K562 (cell line): ENCODE data around the gene GPD1L. TPM values are rescaled to one million over a fixed set of nuclear protein-coding genes. Genes with fewer than 3 reads are reported as not detected.

Experiments
- ATAC-seq: fragments of 200-7000 bp; cut with Tn5 transposase; 3 replicates; pipeline ENCODE4 v1.9.1; 2020; ENCODE audit warnings: moderate library complexity
- BruUV-seq: library from RNA; stranded (reverse); fragments of 400-500 nt; replicated peaks from 2 replicates; lab custom pipeline; 2021; lab: Mats Ljungman, UMichigan
- CTCF ChIA-PET: fragments of 300-600 bp; formaldehyde crosslinking; extraction: SDS; loops from one replicate; lab custom pipeline; 2021; ENCODE audit warnings: low intra/inter-chr PET ratio; lab: Yijun Ruan, JAX
- POLR2A ChIA-PET: fragments of 300-600, 350-650 bp; sonication (Branson Sonifier 250); formaldehyde crosslinking; extraction: SDS; loops from one replicate; lab custom pipeline; 2021; ENCODE audit warnings: antibody characterized with exemption, inconsistent platforms; lab: Yijun Ruan, JAX
- DNase-seq, 4 experiments: peaks; one replicate each; pipeline versions ENCODE4 v3.0.0 to v3.0.0-alpha.2; 2011 to 2018; ENCODE audit warnings: low spot score in 3 of 4, mixed read lengths in 3 of 4; ENCODE audit errors: extremely low read depth in 1 of 4
- FAIRE-seq: peaks from 2 replicates; lab custom pipeline; 2011; peaks lifted over from hg19 to GRCh38; lab: Jason Lieb, UNC
- H2AFZ ChIP-seq: 2 replicates; pipeline ENCODE4 v1.6.0; 2011; ENCODE audit warnings: low read depth, low read length, control low read depth, inconsistent platforms
- H3K27ac ChIP-seq: fragments of 200-600 bp; 3 replicates; pipeline ENCODE4 v1.8.0; 2011; ENCODE audit warnings: low read depth, mild to moderate bottlenecking, control low read depth, inconsistent platforms, low read length, moderate library complexity, mixed read lengths; ENCODE audit errors: extremely low read depth
- H3K27me3 ChIP-seq, 2 experiments: fragments of 300-600 bp in 1 of 2; 2 replicates in 1 of 2; 3 replicates in 1 of 2; pipeline versions ENCODE4 v1.6.0 to v1.8.0; 2011; ENCODE audit warnings: inconsistent platforms in 2 of 2, low read length in 2 of 2, mild to moderate bottlenecking in 1 of 2, mixed read lengths in 1 of 2, moderate library complexity in 1 of 2; ENCODE audit not compliant: control insufficient read depth in 2 of 2, insufficient read depth in 2 of 2
- H3K36me3 ChIP-seq: fragments of 300-600 bp; 3 replicates; pipeline ENCODE4 v1.8.0; 2011; ENCODE audit warnings: mild to moderate bottlenecking, low read length, inconsistent platforms; ENCODE audit not compliant: control insufficient read depth, insufficient read depth
- H3K4me1 ChIP-seq, 2 experiments: fragments of 200-600 bp in 1 of 2; replicated peaks in 1 of 2; 2 replicates in 1 of 2; 3 replicates in 1 of 2; pipeline versions ENCODE4 v1.5.1 to v1.8.0; 2011; ENCODE audit warnings: inconsistent platforms in 2 of 2, low read length in 2 of 2, mild to moderate bottlenecking in 1 of 2, mixed read lengths in 1 of 2, moderate library complexity in 1 of 2; ENCODE audit not compliant: control insufficient read depth in 2 of 2, insufficient read depth in 2 of 2
- H3K4me2 ChIP-seq: 2 replicates; pipeline ENCODE4 v1.6.1; 2011; ENCODE audit warnings: low read length, control low read depth, inconsistent platforms, mixed read lengths; ENCODE audit not compliant: insufficient read depth
- H3K4me3 ChIP-seq: fragments of 200-600 bp; sonication (generic), shearing (Covaris generic); 2 replicates; pipeline ENCODE4 v1.5.1; 2016; ENCODE audit warnings: control low read depth, inconsistent platforms
- H3K79me2 ChIP-seq: fragments of 200-600 bp; 3 replicates; pipeline ENCODE4 v1.8.0; 2011; ENCODE audit warnings: low read length, inconsistent platforms; ENCODE audit not compliant: control insufficient read depth, insufficient read depth
- H3K9ac ChIP-seq, 2 experiments: 2 replicates each; pipeline versions ENCODE4 v1.6.0 to v1.6.1; 2011; ENCODE audit warnings: low read depth in 2 of 2, low read length in 2 of 2, control low read depth in 1 of 2, inconsistent platforms in 1 of 2, mild to moderate bottlenecking in 1 of 2, mixed read lengths in 1 of 2; ENCODE audit not compliant: insufficient read depth in 1 of 2
- H3K9me1 ChIP-seq: one replicate; pipeline ENCODE4 v1.6.0; 2011; ENCODE audit warnings: inconsistent platforms, mild to moderate bottlenecking, low read length, moderate library complexity; ENCODE audit not compliant: control insufficient read depth, insufficient read depth
- H3K9me3 ChIP-seq: replicated peaks from 2 replicates; pipeline ENCODE4 v1.5.1; 2011; ENCODE audit warnings: low read depth, low read length, inconsistent platforms; ENCODE audit not compliant: control insufficient read depth, insufficient read depth
- H4K20me1 ChIP-seq: replicated peaks from 2 replicates; pipeline ENCODE4 v1.6.1; 2011; ENCODE audit warnings: low read length, inconsistent platforms, mixed read lengths; ENCODE audit not compliant: control insufficient read depth, insufficient read depth
- ARNT ChIP-seq, 2 experiments: fragments of 450-650 bp; IDR thresholded peaks; 2 replicates each; pipeline ENCODE4 v1.6.1; 2016; ENCODE audit warnings: mild to moderate bottlenecking in 1 of 2
- ATF7 ChIP-seq: fragments of 450-650 bp; IDR thresholded peaks from 2 replicates; pipeline ENCODE4 v1.7.1; 2014; ENCODE audit warnings: mild to moderate bottlenecking, moderate library complexity
- CBFA2T2 ChIP-seq: fragments of 450-650 bp; conservative IDR thresholded peaks from 2 replicates; pipeline ENCODE4 v1.6.1; 2017; ENCODE audit warnings: mild to moderate bottlenecking
- CXXC5 ChIP-seq: fragments of 250-450 bp; sonication (Bioruptor Pico); IDR thresholded peaks from 2 replicates; pipeline ENCODE4 v1.8.0; 2022; ENCODE audit warnings: inconsistent platforms, mild to moderate bottlenecking, moderate library complexity
- FOSL1 ChIP-seq: fragments of 200-800 bp; sonication (Bioruptor generic); conservative IDR thresholded peaks from 2 replicates; pipeline ENCODE4 v1.6.1; 2016; ENCODE audit warnings: missing genetic modification characterization, missing compliant biosample characterization
- HDAC1 ChIP-seq, 2 experiments: fragments of 450-650 bp; IDR thresholded peaks; 2 replicates each; pipeline ENCODE4 v1.6.1; 2016 to 2017; ENCODE audit warnings: inconsistent platforms in 1 of 2, mild to moderate bottlenecking in 1 of 2, moderate library complexity in 1 of 2
- MLLT1 ChIP-seq, 2 experiments: fragments of 450-650 bp; IDR thresholded peaks; 2 replicates each; pipeline ENCODE4 v1.6.1; 2016
- RHOXF2B ChIP-seq: fragments of 250-450 bp; sonication (Bioruptor Pico); conservative IDR thresholded peaks from 2 replicates; pipeline ENCODE4 v1.5.1; 2021
- SMARCE1 ChIP-seq: fragments of 450-650 bp; IDR thresholded peaks from 2 replicates; pipeline ENCODE4 v1.7.1; 2016; ENCODE audit warnings: mild to moderate bottlenecking
- ZBTB17 ChIP-seq: fragments of 450-650 bp; formaldehyde crosslinking; IDR thresholded peaks from 2 replicates; pipeline ENCODE4 v1.4.0; 2020; ENCODE audit warnings: mild to moderate bottlenecking
- ZBTB9 ChIP-seq: fragments of 450-650 bp; formaldehyde crosslinking; IDR thresholded peaks from 2 replicates; pipeline ENCODE4 v1.4.0; 2020; ENCODE audit warnings: mild to moderate bottlenecking, moderate library complexity
- WGBS: fragments of 100-300 bp; shearing (Covaris generic); methylation state at CpG from one replicate; pipeline ENCODE4 v1.1.6; 2016; ENCODE audit warnings: low coverage, mixed read lengths; ENCODE audit not compliant: insufficient coverage; ENCODE audit errors: missing lambda C conversion rate; 5-methylcytosine and 5-hydroxymethylcytosine counted together
- in situ Hi-C: fragments of 300-500 bp; cut with MboI; formaldehyde crosslinking; loops from 4 replicates; pipeline ENCODE4 v1.15.0; 2018; ENCODE audit warnings: inconsistent platforms, mixed read lengths
- intact Hi-C: fragments of 100-400 bp; cut with micrococcal nuclease; formaldehyde crosslinking; loops from 2 replicates; pipeline ENCODE4 v1.14.2; 2022
- polyA plus RNA-seq, 8 experiments: library from polyadenylated mRNA; depleted of rRNA in 4 of 8; stranded (reverse) in 5 of 8; unstranded in 3 of 8; fragments of >200 nt; fragmentation: Nextera tagmentation in 2 of 8; fragmentation: Illumina TruSeq in 1 of 8; extraction: Ambion mirVana in 2 of 8; extraction: Trizol in 1 of 8; gene quantifications; 2 replicates each; pipeline versions ENCODE4 v1.2.1 to v1.2.3, GENCODE V29; 2011 to 2014; ENCODE audit warnings: inconsistent platforms in 1 of 8, missing spikeins in 1 of 8
- total RNA-seq, 7 experiments: library from RNA; depleted of rRNA in 6 of 7; stranded (reverse); fragments of >200 nt in 6 of 7; fragmentation: Illumina TruSeq in 2 of 7; extraction: Trizol in 2 of 7; gene quantifications; 2 replicates each; pipeline versions ENCODE4 v1.2.1 to v1.2.3, GENCODE V29; 2011 to 2021; ENCODE audit warnings: low replicate concordance in 1 of 7

Gene GPD1L
- total and polyA plus RNA-seq, 9 of the 15 experiments (the other 6 are each of a cell fraction or from before 2014, with no cell fraction given): 1.6 to 17.3 (median 12.3) TPM

- TF ChIP-seq ZBTB9 (CRISPR knock-in tag): 0 out of 2 replicates have a peak, but pooled peaks have one; percentile 46
- 0 out of 4 replicates have a peak, but pooled peaks of 1 of the 2 experiments have one; percentile 32 for TF ChIP-seq MLLT1 (IDR thresholded peaks at IDR 0.05)
- peak in 1 of 2 experiments; percentile 46; a peak in 1 of 4 replicates for TF ChIP-seq HDAC1 (IDR thresholded peaks at IDR 0.05)
- peak; percentile 56 to 80; a peak in 3 of 4 replicates for TF ChIP-seq ARNT (IDR thresholded peaks at IDR 0.05)
- TF ChIP-seq CXXC5 (CRISPR knock-in tag): peak; percentile 95
- peak; percentile 60; the same call in 1 of the 2 replicates for TF ChIP-seq ATF7
- peak; percentile 87 for TF ChIP-seq SMARCE1
- TF ChIP-seq, all 486 proteins: peak for 104; not testable (repeated sequence) for 382
Measured at GRCh38 chr3:32074194-32074593, 32.2 kb upstream of the GPD1L start (continued).

- Histone ChIP-seq H2AFZ (no peak overlapping the region), H3K27ac (no peak overlapping the region), H3K36me3 (no peaks in the 10 kb centered on the region), H3K79me2 (no peaks in the 10 kb centered on the region), H3K4me1 (peaks cover 0 to 18% of the 10 kb centered on the region in 2 experiments; a peak in 3 of 5 replicates), H4K20me1 (no peaks in the 10 kb centered on the region), H3K4me2 (no peak overlapping the region), H3K4me3 (no peak overlapping the region)
- DNase-seq (peak in 2 of 4 experiments; percentile 0 to 1), ATAC-seq (no peak)
- CTCF ChIA-PET: no interaction called here
- intact Hi-C loops: no loop called here
- no peak for TF ChIP-seq CBFA2T2
- TF ChIP-seq ZBTB17 (CRISPR knock-in tag): no peak
- peak; percentile 65 for TF ChIP-seq FOSL1 (tag)
- no peak for TF ChIP-seq RHOXF2B (CRISPR knock-in tag)
- TF ChIP-seq, all 486 proteins: peak for 1
- no peaks in the 10 kb centered on the region for H3K9me1 ChIP-seq
- FAIRE-seq: no peak
- peaks cover 0 to 11% of the 10 kb centered on the region in 2 experiments; a peak in 2 of 5 replicates for H3K27me3 ChIP-seq
- no peak overlapping the region for H3K9ac ChIP-seq
- no TSS peak for BruUV-seq
- H3K9me3 ChIP-seq: no peaks in the 10 kb centered on the region
- POLR2A ChIA-PET: no interaction called here
- 0% methylated on average over 3 of the region's 3 CpGs for WGBS
- in situ Hi-C loops: no loop called here
Measured at GRCh38 chr3:32076566-32076965, 29.9 kb upstream of the GPD1L start.
